NCI-H524 (cell line): ENCODE data around the gene PILRB.

Experiments used
- DNase-seq, 2 experiments: peaks; one replicate each; lab custom pipeline; 2025; lab: John Stamatoyannopoulos, UW

Gene PILRB

DNA sequence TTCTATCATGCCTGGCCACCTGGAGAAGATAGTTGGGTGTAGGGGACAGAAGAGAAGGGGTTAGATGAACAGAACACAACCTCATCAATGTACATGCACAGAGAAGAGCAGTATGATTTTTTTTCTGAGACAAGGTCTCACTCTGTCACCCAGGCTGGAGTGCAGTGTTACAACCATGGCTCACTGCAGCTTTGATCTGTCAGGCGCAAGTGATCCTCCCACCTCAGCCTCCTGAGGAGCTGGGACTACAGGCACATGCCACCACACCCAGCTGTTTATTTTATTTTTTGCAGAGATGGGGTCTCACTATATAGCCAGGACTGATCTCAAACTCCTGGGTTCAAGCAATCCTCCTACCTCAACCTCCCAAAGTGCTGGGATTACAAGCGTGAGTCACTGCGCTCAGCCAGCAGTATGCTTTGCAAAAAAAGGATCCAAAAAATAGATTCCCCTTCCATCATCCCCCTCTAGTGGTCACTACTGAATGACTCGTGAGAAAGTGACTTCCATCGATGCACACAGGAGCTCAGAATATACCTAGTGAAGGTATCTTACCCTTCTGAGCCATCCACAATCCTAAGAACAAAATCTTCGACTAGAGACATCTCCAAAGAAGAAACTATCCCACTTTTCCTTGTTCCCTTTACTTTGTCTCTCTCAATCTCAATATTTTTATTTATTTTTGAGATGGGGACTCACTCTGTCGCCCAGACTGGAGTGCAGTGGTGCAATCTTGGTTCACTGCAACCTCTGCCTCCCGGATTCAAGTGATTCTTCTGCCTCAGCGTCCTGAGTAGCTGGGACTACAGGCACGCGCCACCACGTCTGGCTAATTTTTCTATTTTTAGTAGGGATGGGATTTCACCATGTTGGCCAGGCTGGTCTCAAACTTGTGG, 49.6 kb downstream of the PILRB start:
- DNase-seq, result peak in 1 of 2 experiments; percentile 53

DNA sequence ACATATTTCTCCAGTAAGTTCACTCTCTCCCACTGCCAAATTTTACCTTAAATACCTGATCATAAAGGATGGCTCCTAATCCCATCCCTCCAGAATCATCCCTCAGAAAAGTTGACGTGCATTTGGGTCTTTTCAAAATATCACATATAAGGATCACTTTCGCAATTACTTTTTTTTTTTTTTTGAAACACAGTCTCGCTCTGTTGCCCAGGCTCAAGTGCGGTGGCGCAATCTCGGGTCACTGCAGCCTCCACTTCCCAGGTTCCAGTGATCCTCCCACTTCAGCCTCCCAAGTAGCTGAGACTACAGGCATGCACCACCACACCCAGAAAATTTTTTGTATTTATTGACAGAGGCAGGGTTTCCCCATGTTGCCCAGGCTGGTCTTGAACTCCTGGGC, 53.2 kb downstream of the PILRB start:
- no peak for DNase-seq

DNA sequence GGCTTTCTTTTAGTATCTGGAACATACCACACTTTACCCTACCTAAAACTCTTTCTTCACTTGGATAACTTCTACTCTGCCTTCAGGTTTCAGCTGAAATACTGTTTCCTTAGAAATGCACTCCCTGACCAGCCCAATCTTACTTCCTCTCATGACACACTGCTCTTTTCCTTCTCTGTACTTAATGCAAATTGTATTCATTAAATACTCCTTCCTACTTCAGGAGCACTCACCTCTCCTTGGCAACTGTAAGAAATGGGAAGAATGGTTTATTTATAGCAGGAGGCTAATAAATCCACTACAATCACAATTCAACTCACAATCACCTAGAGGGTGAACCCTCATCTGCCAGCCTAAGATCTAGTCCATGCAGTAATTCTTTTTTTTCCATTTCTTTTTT, 55.4 kb downstream of the PILRB start:
- DNase-seq, result no peak

DNA sequence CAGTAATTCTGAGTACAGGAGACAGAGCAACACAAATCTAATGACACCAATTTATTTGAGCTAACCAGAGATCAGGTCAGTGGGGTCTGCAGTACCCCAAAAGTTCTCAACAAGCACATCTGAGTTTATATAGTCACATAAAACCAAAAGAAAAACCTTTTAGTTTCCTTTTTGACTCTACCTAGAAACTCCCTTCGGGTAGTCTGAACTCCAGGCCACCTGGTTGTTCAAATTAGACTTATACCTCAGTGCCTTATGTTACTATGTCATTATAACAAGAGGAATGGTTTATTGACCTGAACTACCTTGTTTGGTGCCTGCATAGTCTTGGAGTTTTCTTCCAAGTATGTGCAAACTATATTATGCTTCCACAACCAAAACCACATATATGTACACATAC, 56.0 kb downstream of the PILRB start:
- DNase-seq, result no peak

DNA sequence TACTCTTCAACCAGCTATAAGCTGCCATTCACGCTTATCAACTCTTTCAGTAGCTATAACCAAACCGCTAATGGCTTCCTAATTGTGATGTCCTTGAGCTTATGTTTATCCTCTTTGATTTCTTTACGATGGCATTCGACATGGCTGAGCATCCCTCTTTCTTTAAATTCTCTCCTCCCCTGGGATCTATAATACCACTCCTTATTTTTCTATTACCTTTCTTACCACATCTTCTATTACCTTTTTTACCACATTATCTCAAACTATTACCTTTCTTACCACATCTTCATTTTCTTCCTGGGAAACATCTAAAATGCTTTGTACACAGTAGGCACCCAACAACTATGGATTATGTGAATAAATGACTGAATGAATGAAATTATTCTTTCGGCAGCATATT, 57.5 kb downstream of the PILRB start:
- DNase-seq, result no peak
